ENCODE results near the gene KAT2A. TPM values are rescaled to one million over a fixed set of nuclear protein-coding genes. Genes with fewer than 3 reads are reported as not detected.

Gene KAT2A
- total and polyA plus RNA-seq, 9 donors, result 27.1 to 77.5 (median 57.9) TPM

- TF ChIP-seq EP300 (IDR thresholded peaks at IDR 0.05) (no peak), CTCF (IDR thresholded peaks at IDR 0.05) (no peak), POLR2A (IDR thresholded peaks at IDR 0.05) (no peak)
- Histone ChIP-seq H3K4me1 (ENCODE audit: insufficient read depth) (no peaks in the 10 kb centered on the region), H3K4me3 (no peak overlapping the region), H3K9me3 (no peaks in the 10 kb centered on the region), H3K27ac (no peak overlapping the region), H3K27me3 (no peaks in the 10 kb centered on the region), H3K36me3 (no peaks in the 10 kb centered on the region)
- no peak for DNase-seq
- intact Hi-C loops (cut with DNase I), result no loop called here
- 73 to 81% (median 78%) methylated on average over 4 of the region's 4 CpGs for WGBS, 3 donors
These were observed 44.2 kb downstream of the KAT2A start for GRCh38 chr17:42076797-42077559.

GRCh38 chr17:42075789-42076188 lies 45.4 kb downstream of the KAT2A start:
- no peaks in the 10 kb centered on the region for H3K36me3 ChIP-seq
- no peaks in the 10 kb centered on the region for H3K9me3 ChIP-seq
- no peak overlapping the region for H3K27ac ChIP-seq
- H3K27me3 ChIP-seq, result no peaks in the 10 kb centered on the region
- WGBS, 3 donors, result 48 to 61% (median 49%) methylated on average over 6 of the region's 6 CpGs
- no peak for DNase-seq
- intact Hi-C loops (cut with DNase I), result no loop called here
- H3K4me1 ChIP-seq (ENCODE audit: insufficient read depth), result no peaks in the 10 kb centered on the region
- TF ChIP-seq EP300 (IDR thresholded peaks at IDR 0.05) (no peak), POLR2A (IDR thresholded peaks at IDR 0.05) (no peak), CTCF (IDR thresholded peaks at IDR 0.05) (no peak)
- H3K4me3 ChIP-seq, result no peak overlapping the region

GRCh38 chr17:42072323-42073187 lies 48.6 kb downstream of the KAT2A start:
- no peak overlapping the region for H3K27ac ChIP-seq
- WGBS, 3 donors, result 6 to 14% (median 12%) methylated on average over 38 to 67 of the region's 67 CpGs
- H3K4me1 ChIP-seq (ENCODE audit: insufficient read depth), result no peaks in the 10 kb centered on the region
- peak in 1 of 5 donors; percentile 45 for DNase-seq
- peak overlapping the region; percentile 3 for H3K4me3 ChIP-seq
- no peaks in the 10 kb centered on the region for H3K36me3 ChIP-seq
- no peaks in the 10 kb centered on the region for H3K27me3 ChIP-seq
- H3K9me3 ChIP-seq, result no peaks in the 10 kb centered on the region
- TF ChIP-seq POLR2A (IDR thresholded peaks at IDR 0.05), result no peak
- intact Hi-C loops (cut with DNase I), result loop anchor here in 1 of 4 donors (5.0 kb wide), 1 partner anchor 40 kb away; the partner anchor contains the start of gene DHX58

GRCh38 chr17:42071810-42072209 lies 49.4 kb downstream of the KAT2A start:
- no peak overlapping the region for H3K4me3 ChIP-seq
- no peak for DNase-seq
- H3K27me3 ChIP-seq, result no peaks in the 10 kb centered on the region
- no peaks in the 10 kb centered on the region for H3K9me3 ChIP-seq
- WGBS, 3 donors, result 23 to 28% (median 25%) methylated on average over 3 of the region's 3 CpGs
- no peak for TF ChIP-seq EP300 (IDR thresholded peaks at IDR 0.05)
- TF ChIP-seq POLR2A (IDR thresholded peaks at IDR 0.05), result no peak
- no peak for TF ChIP-seq CTCF (IDR thresholded peaks at IDR 0.05)
- intact Hi-C loops (cut with DNase I), result loop anchor here in 1 of 4 donors (5.0 kb wide), 1 partner anchor 40 kb away; the partner anchor contains the start of gene DHX58
- no peaks in the 10 kb centered on the region for H3K4me1 ChIP-seq (ENCODE audit: insufficient read depth)
- no peak overlapping the region for H3K27ac ChIP-seq
- no peaks in the 10 kb centered on the region for H3K36me3 ChIP-seq
